Naive thymus-derived CD8-positive, alpha-beta T cell (primary cell): ENCODE measurements around the gene SCAF1. TPM values are rescaled to one million over a fixed set of nuclear protein-coding genes. Genes with fewer than 3 reads are reported as not detected.

ENCODE experiments used
- ATAC-seq, 2 donors: fragments of 150-1000 bp; cut with Tn5 transposase in 1 of 2; sonication (Bioruptor Pico), chemical (Tn5 transposase) in 1 of 2; 1 replicate in 1 of 2; 2 replicates in 1 of 2; pipeline ENCODE4 v1.10.0; 2021; ENCODE audit warnings: mild to moderate bottlenecking in 2 of 2, moderate library complexity in 2 of 2
- POLR2A ChIA-PET: fragments of 350-600 bp; sonication (Branson Sonifier 250); formaldehyde crosslinking; loops from one replicate; lab custom pipeline; 2021; ENCODE audit warnings: antibody characterized with exemption; lab: Charles Lee
- DNase-seq, 10 donors: peaks; one replicate each; pipeline versions ENCODE4 v3.0.0 to v3.0.0-alpha.2; 2020 to 2022
- H3K27ac Mint-ChIP-seq, 10 donors: one replicate each; pipeline ENCODE4 v1.8.0; 2020 to 2022; ENCODE audit warnings: mild to moderate bottlenecking in 10 of 10, mixed read lengths in 10 of 10, moderate library complexity in 4 of 10, inconsistent platforms in 1 of 10
- H3K27me3 Mint-ChIP-seq, 5 donors: one replicate each; pipeline ENCODE4 v1.8.0; 2021 to 2022; ENCODE audit warnings: mixed read lengths in 5 of 5
- H3K36me3 Mint-ChIP-seq, 3 donors: one replicate each; pipeline ENCODE4 v1.8.0; 2020 to 2022; ENCODE audit warnings: mixed read lengths in 3 of 3, mild to moderate bottlenecking in 2 of 3, inconsistent platforms in 1 of 3
- H3K4me1 Mint-ChIP-seq, 4 donors: one replicate each; pipeline ENCODE4 v1.8.0; 2021 to 2022; ENCODE audit warnings: mixed read lengths in 4 of 4
- H3K4me3 Mint-ChIP-seq, 10 donors: one replicate each; pipeline ENCODE4 v1.8.0; 2020 to 2022; ENCODE audit warnings: mild to moderate bottlenecking in 10 of 10, mixed read lengths in 10 of 10, moderate library complexity in 6 of 10, inconsistent platforms in 1 of 10
- H3K9me3 Mint-ChIP-seq, 9 donors: one replicate each; pipeline ENCODE4 v1.8.0; 2020 to 2022; ENCODE audit warnings: mixed read lengths in 9 of 9, mild to moderate bottlenecking in 3 of 9, inconsistent platforms in 1 of 9, moderate library complexity in 1 of 9
- polyA plus RNA-seq, 3 donors: library from polyadenylated mRNA; unstranded; fragments of 300-500 nt; fragmentation: Illumina TruSeq; gene quantifications; one replicate each; pipeline ENCODE4 v1.2.3, GENCODE V29; 2021
- total RNA-seq, 8 experiments: library from RNA in 2 of 8; stranded (reverse) in 2 of 8; gene quantifications; one replicate each; pipeline ENCODE4 v1.2.3 and lab custom pipeline; 2021 to 2026

Gene SCAF1
- total and polyA plus RNA-seq, 5 experiments from 2014 or later: 1.1 to 62.3 (median 2.5) TPM

DNA sequence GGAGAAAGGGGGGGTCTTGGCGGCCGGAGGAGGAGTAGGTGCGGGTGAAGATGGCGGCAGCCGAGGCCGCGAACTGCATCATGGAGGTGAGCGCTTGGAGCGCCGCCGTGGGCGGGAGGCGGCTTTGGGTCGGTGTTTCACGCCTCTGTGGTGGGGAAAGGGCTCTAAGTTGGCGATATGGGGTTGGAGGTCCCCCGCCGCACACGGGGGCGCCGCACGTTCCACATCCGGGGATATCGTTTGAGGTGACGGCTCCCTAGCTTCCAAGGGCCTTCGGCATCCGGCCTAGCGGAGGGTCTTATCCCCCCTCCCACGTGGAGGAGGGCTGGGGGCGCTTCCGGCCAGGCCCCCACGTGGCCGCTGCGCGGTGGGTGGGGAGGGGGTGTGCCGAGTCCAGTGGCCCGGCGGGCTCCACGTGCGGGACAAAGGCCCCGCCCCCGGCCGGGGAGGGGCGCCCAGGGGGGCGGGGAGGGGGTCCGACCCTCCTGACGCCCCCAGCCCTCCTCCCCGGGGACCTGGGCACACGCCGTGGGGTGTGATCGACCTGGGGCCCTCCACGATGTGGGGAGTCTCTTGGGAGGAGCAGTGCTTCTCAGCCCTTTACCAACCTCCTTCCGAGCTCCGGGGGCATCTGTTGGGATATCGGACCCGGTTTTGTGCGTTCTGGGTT lies 35.4 kb downstream of the SCAF1 start, which contains the start of gene PRMT1:
Gene PRMT1 (plus strand): TSS at position 41 of the 670 bp plus-strand sequence. CDS start 10 bp downstream, at position 51.
- ATAC-seq: peak; percentile 11 to 43
- peak in 9 of 10 donors; percentile 35 to 75 (median 60) for DNase-seq
- no peaks in the 10 kb centered on the region for H3K27me3 Mint-ChIP-seq
- POLR2A ChIA-PET: interaction anchor here (0.5 to 7.5 kb wide), 31 partner anchors 9 to 619 kb away, joined by 3 to 63 read pairs (median 6); partner anchors contain the start of genes ADM5, ALDH16A1, ATF5 and BCL2L12
- peak within 1 kb of the TSS; percentile 84 to 100 (median 98) for H3K27ac Mint-ChIP-seq
- peaks cover 27 to 50% (median 41%) of the 10 kb centered on the region in 4 donors for H3K4me1 Mint-ChIP-seq
- H3K4me3 Mint-ChIP-seq: peak within 1 kb of the TSS; percentile 89 to 100 (median 98)
- peaks cover 0 to 1% (median 0%) of the 10 kb centered on the region in 9 donors for H3K9me3 Mint-ChIP-seq
- peaks cover 0 to 17% (median 2%) of the 10 kb centered on the region in 3 donors for H3K36me3 Mint-ChIP-seq

DNA sequence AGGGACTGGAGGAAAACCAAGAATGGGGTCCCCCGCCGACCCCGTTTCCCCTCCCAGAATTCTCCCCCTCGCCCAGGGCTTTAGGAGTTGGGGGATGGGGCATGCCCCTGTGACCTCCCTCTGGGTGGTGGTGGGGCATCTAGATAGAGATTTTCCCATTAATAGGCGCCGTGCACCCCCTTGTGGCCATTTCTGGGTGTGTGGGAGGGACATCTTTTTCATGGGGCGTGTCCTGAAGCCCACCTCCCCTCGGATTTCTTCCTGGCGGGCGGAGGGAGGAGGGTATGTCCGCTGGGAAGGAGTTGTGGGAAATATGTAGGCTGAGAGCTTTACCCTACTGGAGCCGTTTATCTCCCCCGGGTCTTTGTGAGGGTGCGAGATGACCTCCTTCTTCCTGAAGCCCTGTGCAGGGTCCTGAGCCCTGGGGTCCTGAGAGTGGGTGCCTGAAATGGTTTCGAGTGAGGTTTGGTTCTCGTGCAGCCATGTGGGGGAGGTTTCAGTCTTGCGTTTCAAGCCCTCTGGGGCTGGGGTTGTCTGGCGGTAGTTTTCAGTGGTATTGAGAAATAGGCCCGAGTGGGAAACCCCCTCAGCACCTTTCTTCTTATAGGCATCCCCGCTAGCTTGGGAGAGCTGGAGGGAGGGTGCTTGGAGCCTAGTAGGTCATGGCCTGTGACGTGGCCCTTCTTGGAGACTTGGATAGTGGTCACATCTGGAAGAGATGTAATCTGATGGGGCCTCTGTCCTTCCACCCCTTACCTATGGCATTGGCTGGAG lies 36.1 kb downstream of the SCAF1 start:
- Mint-ChIP-seq H3K27ac (peak overlapping the region; percentile 84 to 99 (median 94)), H3K36me3 (peaks cover 0 to 25% (median 4%) of the 10 kb centered on the region in 3 donors), H3K4me1 (peaks cover 26 to 47% (median 39%) of the 10 kb centered on the region in 4 donors), H3K9me3 (peaks cover 0 to 1% (median 0%) of the 10 kb centered on the region in 9 donors), H3K4me3 (peak overlapping the region; percentile 85 to 100 (median 89)), H3K27me3 (no peaks in the 10 kb centered on the region)
- DNase-seq (peak; percentile 65 to 89 (median 80)), ATAC-seq (peak; percentile 26 to 27)
- POLR2A ChIA-PET: interaction anchor here (0.5 to 7.5 kb wide), 21 partner anchors 11 to 1971 kb away, joined by 3 to 63 read pairs (median 7); partner anchors contain the start of genes ADM5, ALDH16A1, BCL2L12 and CPT1C

DNA sequence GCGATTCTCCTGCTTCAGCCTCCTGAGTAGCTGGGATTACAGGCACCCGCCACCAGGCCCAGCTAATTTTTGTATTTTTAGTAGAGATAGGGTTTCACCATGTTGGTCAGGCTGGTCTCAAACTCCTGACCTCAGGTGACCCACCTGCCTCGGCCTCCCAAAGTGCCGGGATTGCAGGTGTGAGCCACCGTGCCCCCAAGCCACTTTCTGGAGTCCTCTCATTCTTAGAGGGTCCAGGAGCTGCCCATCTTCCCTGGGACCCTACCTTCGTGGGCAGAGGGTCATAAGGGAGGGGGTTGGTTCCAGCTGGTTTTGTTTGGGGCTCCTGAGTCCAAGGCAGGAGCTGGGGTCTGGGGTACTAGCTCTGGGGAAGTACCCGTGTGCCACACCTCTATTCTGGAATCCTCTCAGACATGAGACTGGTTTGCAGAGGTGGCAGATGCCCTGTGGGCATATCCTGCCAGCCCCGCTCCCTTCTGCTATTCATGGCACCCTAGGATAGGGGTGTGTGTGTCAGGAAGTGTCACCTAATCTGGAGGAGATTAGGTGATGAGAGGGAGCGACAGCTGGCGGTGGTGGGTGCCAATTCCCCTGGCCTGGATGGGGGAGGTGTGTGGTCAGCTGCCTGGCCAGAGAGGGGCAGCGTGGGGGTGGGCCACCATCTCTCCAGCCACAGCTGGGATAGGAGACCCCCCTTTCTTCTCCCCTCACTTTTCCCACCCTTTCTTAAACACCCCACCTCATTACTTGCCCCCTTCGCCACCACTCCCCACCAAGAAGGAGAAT lies 37.2 kb downstream of the SCAF1 start:
- DNase-seq: no peak
- POLR2A ChIA-PET: interaction anchor here (0.6 to 7.5 kb wide), 16 partner anchors 11 to 1972 kb away, joined by 3 to 63 read pairs (median 6); partner anchors contain the start of genes ADM5, BCL2L12, CPT1C and FLT3LG

DNA sequence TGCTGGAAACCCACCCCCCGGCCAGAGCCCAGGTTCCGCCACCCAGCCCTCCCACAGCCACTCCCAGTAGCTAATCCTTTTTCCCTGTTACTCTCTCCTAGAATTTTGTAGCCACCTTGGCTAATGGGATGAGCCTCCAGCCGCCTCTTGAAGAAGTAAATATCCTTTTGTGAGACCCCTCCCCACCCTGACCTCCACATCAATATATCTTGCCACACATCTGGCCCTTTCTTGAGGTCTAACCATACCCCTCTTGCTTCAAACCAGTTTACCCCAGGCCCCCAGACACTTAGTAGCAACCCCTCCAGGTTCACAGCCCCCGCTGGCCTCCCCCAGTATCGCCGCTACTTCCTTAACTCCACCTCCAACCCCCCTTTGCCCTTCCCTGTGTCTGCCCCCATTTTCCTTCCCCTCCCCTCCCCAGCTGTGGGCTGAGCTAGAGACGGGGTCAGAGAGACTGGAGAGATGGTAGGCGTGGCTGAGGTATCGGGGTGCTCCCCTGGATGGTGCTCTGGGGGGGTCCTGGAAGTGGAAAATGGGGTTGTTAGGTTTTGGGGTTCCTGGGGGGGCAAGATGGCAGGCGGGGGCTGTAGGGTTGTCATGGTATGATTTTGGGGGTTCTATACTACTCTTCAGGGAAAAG lies 37.9 kb downstream of the SCAF1 start:
- H3K9me3 Mint-ChIP-seq: no peaks in the 10 kb centered on the region
- ATAC-seq: no peak
- H3K4me1 Mint-ChIP-seq: peaks cover 23 to 47% (median 37%) of the 10 kb centered on the region in 4 donors
- peak overlapping the region in 6 of 10 donors; percentile 22 to 68 (median 42) for H3K4me3 Mint-ChIP-seq
- POLR2A ChIA-PET: interaction anchor here (0.6 to 3.0 kb wide), 9 partner anchors 10 to 206 kb away, joined by 3 to 27 read pairs (median 4); partner anchors contain the start of genes ADM5, FLT3LG, PRR12 and RRAS
- H3K27me3 Mint-ChIP-seq: no peaks in the 10 kb centered on the region
- peaks cover 0 to 39% (median 10%) of the 10 kb centered on the region in 3 donors for H3K36me3 Mint-ChIP-seq
- no peak for DNase-seq
- H3K27ac Mint-ChIP-seq: peak overlapping the region; percentile 48 to 99 (median 80)

More for the DNA sequence above, 37.2 kb downstream of the SCAF1 start:
- Mint-ChIP-seq H3K36me3 (peaks cover 0 to 36% (median 7%) of the 10 kb centered on the region in 3 donors), H3K4me1 (peaks cover 23 to 47% (median 37%) of the 10 kb centered on the region in 4 donors), H3K27ac (peak overlapping the region; percentile 60 to 99 (median 94)), H3K9me3 (no peaks in the 10 kb centered on the region), H3K4me3 (peak overlapping the region in 7 of 10 donors; percentile 12 to 89 (median 87)), H3K27me3 (no peaks in the 10 kb centered on the region)
- no peak for ATAC-seq

DNA sequence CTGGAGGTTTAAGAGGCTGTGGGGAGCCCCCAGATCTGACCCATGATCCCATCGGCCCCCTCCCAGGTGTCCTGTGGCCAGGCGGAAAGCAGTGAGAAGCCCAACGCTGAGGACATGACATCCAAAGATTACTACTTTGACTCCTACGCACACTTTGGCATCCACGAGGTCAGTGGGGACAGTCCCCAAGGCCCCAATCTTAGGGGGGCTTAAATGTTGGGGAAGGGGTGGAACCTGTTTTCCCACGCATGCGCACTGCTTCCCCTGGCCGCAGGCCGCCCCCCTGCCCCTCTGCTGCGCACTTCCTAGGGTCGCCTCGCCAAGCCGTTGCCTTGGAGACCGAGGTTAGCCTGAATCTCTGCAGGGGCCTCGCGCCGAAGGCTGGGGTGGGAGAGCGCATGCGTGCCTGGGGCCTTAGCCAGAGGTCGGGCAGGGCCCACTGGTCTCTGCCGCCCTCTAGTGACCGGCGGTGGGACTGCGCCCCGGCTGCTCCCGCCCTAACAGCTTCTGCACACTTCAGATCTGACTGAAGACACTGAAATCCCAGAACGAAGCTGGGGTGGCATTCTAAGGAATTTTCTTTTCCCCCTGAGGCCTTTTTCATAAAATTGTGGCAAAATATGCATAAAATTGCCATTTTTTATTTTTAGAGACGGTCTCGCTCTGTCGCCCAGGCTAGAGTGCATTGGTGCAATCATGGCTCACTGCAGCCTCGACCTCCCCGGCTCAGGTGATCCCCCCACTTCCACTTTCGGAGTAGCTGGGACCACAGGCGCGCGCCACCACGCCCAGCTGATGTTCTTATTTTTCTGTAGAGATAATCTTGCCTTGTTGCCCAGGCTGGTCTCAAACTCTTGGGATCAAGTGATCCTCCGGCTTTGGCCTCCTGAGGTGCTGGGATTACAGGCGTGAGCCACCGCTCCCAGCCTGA lies 38.7 kb downstream of the SCAF1 start:
- DNase-seq: peak; percentile 83 to 98 (median 93)
- Mint-ChIP-seq H3K27ac (peak overlapping the region in 9 of 10 donors; percentile 19 to 99 (median 79)), H3K9me3 (no peaks in the 10 kb centered on the region), H3K4me1 (peaks cover 23 to 47% (median 36%) of the 10 kb centered on the region in 4 donors), H3K27me3 (no peaks in the 10 kb centered on the region), H3K36me3 (peaks cover 0 to 46% (median 10%) of the 10 kb centered on the region in 3 donors), H3K4me3 (peak overlapping the region in 5 of 10 donors; percentile 18 to 68 (median 28))
- POLR2A ChIA-PET: interaction anchor here (0.6 to 2.5 kb wide), 6 partner anchors 17 to 227 kb away, joined by 3 to 7 read pairs (median 4); partner anchors contain the start of gene NOSIP
- ATAC-seq: peak; percentile 4 to 6

DNA sequence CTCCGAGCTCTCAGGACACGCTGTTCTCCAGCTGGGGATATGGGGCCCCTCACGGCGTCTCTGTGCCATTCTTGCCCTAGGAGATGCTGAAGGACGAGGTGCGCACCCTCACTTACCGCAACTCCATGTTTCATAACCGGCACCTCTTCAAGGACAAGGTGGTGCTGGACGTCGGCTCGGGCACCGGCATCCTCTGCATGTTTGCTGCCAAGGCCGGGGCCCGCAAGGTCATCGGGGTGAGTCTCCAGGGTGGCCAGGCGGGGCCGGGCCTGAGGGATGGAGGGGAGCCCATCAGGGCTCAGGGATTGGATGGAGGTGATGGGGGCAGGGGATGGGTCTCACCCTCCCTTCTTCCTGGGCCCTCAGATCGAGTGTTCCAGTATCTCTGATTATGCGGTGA lies 39.8 kb downstream of the SCAF1 start:
- DNase-seq: no peak
- Mint-ChIP-seq H3K36me3 (peaks cover 0 to 49% (median 10%) of the 10 kb centered on the region in 3 donors), H3K9me3 (no peaks in the 10 kb centered on the region), H3K27ac (no peak overlapping the region), H3K4me1 (peaks cover 16 to 35% (median 28%) of the 10 kb centered on the region in 4 donors), H3K4me3 (no peak overlapping the region), H3K27me3 (no peaks in the 10 kb centered on the region)
- POLR2A ChIA-PET: interaction anchor here (0.8 kb wide), 1 partner anchor 42 kb away, joined by 3 read pairs; the partner anchor contains the start of gene RRAS
- ATAC-seq: no peak

DNA sequence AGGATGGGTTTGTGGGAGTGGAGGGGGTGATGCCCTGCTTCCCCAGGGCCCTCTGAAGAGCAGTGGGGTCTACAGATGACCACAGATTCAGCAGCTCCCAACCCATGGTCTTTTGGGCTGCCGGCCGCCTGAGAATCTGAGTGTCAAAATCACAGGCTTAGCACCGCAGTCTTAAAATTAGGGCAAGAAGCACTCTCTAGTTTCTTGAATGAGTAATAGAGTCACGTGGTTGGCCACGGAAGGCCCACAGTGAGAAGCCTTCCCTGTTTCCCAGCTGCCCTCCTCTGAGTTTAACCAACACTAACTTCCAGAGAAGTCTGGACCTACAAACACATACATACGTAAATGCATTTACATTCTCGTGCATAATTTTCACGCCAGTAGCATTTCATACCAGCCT lies 40.3 kb downstream of the SCAF1 start:
- Mint-ChIP-seq H3K4me3 (no peak overlapping the region), H3K36me3 (peaks cover 0 to 53% (median 12%) of the 10 kb centered on the region in 3 donors), H3K9me3 (no peaks in the 10 kb centered on the region), H3K4me1 (peaks cover 15 to 31% (median 28%) of the 10 kb centered on the region in 4 donors), H3K27ac (no peak overlapping the region), H3K27me3 (no peaks in the 10 kb centered on the region)
- POLR2A ChIA-PET: interaction anchor here (0.6 to 0.8 kb wide), 2 partner anchors 42 to 102 kb away, joined by 3 to 4 read pairs; partner anchors contain the start of gene RRAS
- no peak for ATAC-seq
- DNase-seq: no peak

DNA sequence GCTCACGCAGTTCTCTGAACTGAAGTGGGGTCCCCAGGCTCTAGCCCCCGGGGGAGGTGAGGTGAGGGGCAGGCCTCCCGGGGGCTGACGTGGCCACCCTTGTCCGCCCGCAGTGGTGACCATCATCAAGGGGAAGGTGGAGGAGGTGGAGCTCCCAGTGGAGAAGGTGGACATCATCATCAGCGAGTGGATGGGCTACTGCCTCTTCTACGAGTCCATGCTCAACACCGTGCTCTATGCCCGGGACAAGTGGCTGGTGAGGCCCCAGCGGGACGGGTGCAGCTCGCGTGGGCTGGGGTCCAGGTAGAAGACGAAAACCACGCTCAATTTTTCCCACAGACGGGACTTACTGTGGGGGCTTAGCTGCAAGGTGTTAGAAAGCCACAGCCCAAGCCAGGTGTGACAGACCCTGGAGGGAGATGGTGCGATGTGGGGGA lies 41.8 kb downstream of the SCAF1 start:
- no peaks in the 10 kb centered on the region for H3K27me3 Mint-ChIP-seq
- ATAC-seq (no peak), DNase-seq (no peak)
- peak overlapping the region in 1 of 10 donors; percentile 80 for H3K27ac Mint-ChIP-seq
- no peaks in the 10 kb centered on the region for H3K9me3 Mint-ChIP-seq
- POLR2A ChIA-PET: no interaction called here
- no peak overlapping the region for H3K4me3 Mint-ChIP-seq
- H3K4me1 Mint-ChIP-seq: peaks cover 10 to 25% (median 20%) of the 10 kb centered on the region in 4 donors
- peaks cover 0 to 57% (median 12%) of the 10 kb centered on the region in 3 donors for H3K36me3 Mint-ChIP-seq

DNA sequence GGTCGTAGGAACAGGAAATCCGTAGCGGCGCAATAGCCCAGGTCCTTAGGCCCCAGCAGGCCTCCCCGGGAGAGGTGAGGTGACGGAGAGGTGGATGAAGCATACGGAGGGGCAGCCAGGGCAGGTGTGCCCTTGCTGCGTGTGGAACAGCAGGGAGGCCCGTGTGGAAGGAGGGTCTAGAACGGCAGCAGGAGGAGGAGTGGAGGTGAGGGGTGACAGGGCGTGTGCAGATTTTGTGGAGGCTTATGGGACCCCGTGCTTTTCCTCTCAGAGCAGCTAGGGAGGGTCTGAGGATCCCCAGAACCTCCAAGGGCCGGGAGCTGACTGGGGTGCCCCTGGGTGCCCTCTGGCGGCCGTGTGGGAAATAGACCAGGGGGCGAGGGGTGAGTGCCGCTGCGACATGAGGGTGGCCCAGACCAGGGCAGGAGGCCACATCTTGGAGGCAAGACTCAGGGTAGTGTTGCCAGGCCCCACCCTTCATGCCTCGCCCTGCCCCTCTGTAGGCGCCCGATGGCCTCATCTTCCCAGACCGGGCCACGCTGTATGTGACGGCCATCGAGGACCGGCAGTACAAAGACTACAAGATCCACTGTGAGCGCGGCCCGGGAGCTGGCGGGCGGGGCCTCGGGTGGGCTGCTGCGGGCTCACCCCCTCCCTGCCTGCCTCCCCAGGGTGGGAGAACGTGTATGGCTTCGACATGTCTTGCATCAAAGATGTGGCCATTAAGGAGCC lies 42.4 kb downstream of the SCAF1 start:
- H3K9me3 Mint-ChIP-seq: no peaks in the 10 kb centered on the region
- H3K4me3 Mint-ChIP-seq: no peak overlapping the region
- H3K4me1 Mint-ChIP-seq: peaks cover 10 to 27% (median 19%) of the 10 kb centered on the region in 4 donors
- ATAC-seq (no peak), DNase-seq (no peak)
- H3K27me3 Mint-ChIP-seq: no peaks in the 10 kb centered on the region
- H3K36me3 Mint-ChIP-seq: peaks cover 0 to 57% (median 12%) of the 10 kb centered on the region in 3 donors
- peak overlapping the region in 1 of 10 donors; percentile 80 for H3K27ac Mint-ChIP-seq
- POLR2A ChIA-PET: no interaction called here
